ENCODE data around the gene MARVELD2. TPM values are rescaled to one million over a fixed set of nuclear protein-coding genes. Genes with fewer than 3 reads are reported as not detected.
A peak's percentile ranks its signal among the peaks of the same experiment; 100 is the strongest.

Gene MARVELD2
- total and polyA plus RNA-seq, 9 of the 15 experiments (the other 6 are each of a cell fraction or from before 2014, with no cell fraction given) = 0.03 to 0.29 (median 0.06) TPM; not detected in 3

- TF ChIP-seq BHLHE40 (IDR thresholded peaks at IDR 0.05; ENCODE audit: low read length) = no peak
- TF ChIP-seq CREBBP (IDR thresholded peaks at IDR 0.05; ENCODE audit: low read depth, low read length) = no peak
- TF ChIP-seq MAFK (IDR thresholded peaks at IDR 0.05; ENCODE audit: low read length) = peak; percentile 66
- TF ChIP-seq MAFG (tag; conservative IDR thresholded peaks at IDR 0.05) = peak; percentile 63
- peak; percentile 75 for TF ChIP-seq MAFF (IDR thresholded peaks at IDR 0.05; ENCODE audit: low read length)
- peak; percentile 91 for TF ChIP-seq ZNF316 (IDR thresholded peaks at IDR 0.05)
- peak; percentile 81 for TF ChIP-seq C11orf30 (IDR thresholded peaks at IDR 0.05; ENCODE audit: low read depth)
- no peak for TF ChIP-seq PATZ1 (CRISPR knock-in tag; IDR thresholded peaks at IDR 0.05; ENCODE audit: borderline replicate concordance)
- no peak for FAIRE-seq
- H3K36me3 ChIP-seq (ENCODE audit: control insufficient read depth, insufficient read depth, low read length) = peaks cover 77% of the 10 kb centered on the region
- H3K27ac ChIP-seq (ENCODE audit: extremely low read depth, low read depth, low read length) = no peak overlapping the region
- no peak overlapping the region for H3K4me2 ChIP-seq (ENCODE audit: insufficient read depth, low read length)
- no peak overlapping the region for H3K4me3 ChIP-seq
- H3K9me1 ChIP-seq (ENCODE audit: control insufficient read depth, insufficient read depth, low read length) = no peaks in the 10 kb centered on the region
- CTCF ChIA-PET (ENCODE audit: low intra/inter-chr PET ratio) = no interaction called here
- no peaks in the 10 kb centered on the region for H3K4me1 ChIP-seq (replicated peaks in 1 of 2; ENCODE audit: control insufficient read depth in 2 of 2, insufficient read depth in 2 of 2, low read length in 2 of 2)
- H2AFZ ChIP-seq (ENCODE audit: low read depth, low read length) = no peak overlapping the region
- POLR2A ChIA-PET = interaction anchor here (1.5 kb wide), 1 partner anchor 8 kb away, joined by 6 read pairs; the partner anchor contains the start of genes AK6, RAD17 and TAF9
- no peaks in the 10 kb centered on the region for H3K27me3 ChIP-seq (ENCODE audit: control insufficient read depth in 2 of 2, insufficient read depth in 2 of 2, low read length in 2 of 2)
- H4K20me1 ChIP-seq (replicated peaks; ENCODE audit: control insufficient read depth, insufficient read depth, low read length) = no peaks in the 10 kb centered on the region
- H3K9ac ChIP-seq (ENCODE audit: insufficient read depth in 1 of 2, low read depth in 2 of 2, low read length in 2 of 2) = no peak overlapping the region
- no peak for DNase-seq (ENCODE audit: extremely low read depth in 1 of 4, low spot score in 3 of 4)
- H3K79me2 ChIP-seq (ENCODE audit: control insufficient read depth, insufficient read depth, low read length) = no peaks in the 10 kb centered on the region; the same call in 2 of the 3 replicates
- in situ Hi-C loops (cut with MboI) (no loop called here), intact Hi-C loops (cut with micrococcal nuclease) (no loop called here)
- no peak for ATAC-seq
- BruUV-seq (replicated peaks) = no TSS peak
- H3K9me3 ChIP-seq (replicated peaks; ENCODE audit: control insufficient read depth, insufficient read depth, low read depth, low read length) = no peaks in the 10 kb centered on the region
These were observed 36.5 kb upstream of the MARVELD2 start for GRCh38 chr5:69378376-69378775.

Measured in K562 (cell line).